ENCODE measurements around the gene SSBP2.

Gene SSBP2

GRCh38 chr5:81751009-81751835 lies at the start of gene SSBP2:
SSBP2 (minus strand) TSS chr5:81751097; CDS start chr5:81751042, 55 bp downstream.
- peak; percentile 99 for DNase-seq

GRCh38 chr5:81795666-81796065 lies 44.8 kb upstream of the SSBP2 start:
- DNase-seq = no peak

GRCh38 chr5:81794226-81794625 lies 43.3 kb upstream of the SSBP2 start:
- no peak for DNase-seq

- DNase-seq = no peak
Measured at GRCh38 chr5:81790336-81790735, 39.4 kb upstream of the SSBP2 start.

- no peak for DNase-seq
Measured at GRCh38 chr5:81789033-81789432, 38.1 kb upstream of the SSBP2 start.

- no peak for DNase-seq
Measured at GRCh38 chr5:81788329-81788728, 37.4 kb upstream of the SSBP2 start.

- DNase-seq = no peak
Measured at GRCh38 chr5:81787474-81788242, 36.8 kb upstream of the SSBP2 start.

GRCh38 chr5:81786991-81787390 lies 36.1 kb upstream of the SSBP2 start:
- DNase-seq = no peak

GRCh38 chr5:81786496-81786895 lies 35.6 kb upstream of the SSBP2 start:
- no peak for DNase-seq

GRCh38 chr5:81785322-81785721 lies 34.4 kb upstream of the SSBP2 start:
- no peak for DNase-seq

- DNase-seq = no peak
Measured at GRCh38 chr5:81783401-81783800, 32.5 kb upstream of the SSBP2 start.

- no peak for DNase-seq
Measured at GRCh38 chr5:81782811-81783210, 31.9 kb upstream of the SSBP2 start.

- DNase-seq = no peak
Measured at GRCh38 chr5:81779916-81780266, 29.0 kb upstream of the SSBP2 start.

GRCh38 chr5:81779125-81779915 lies 28.4 kb upstream of the SSBP2 start:
- peak; percentile 51 for DNase-seq

- DNase-seq = no peak
Measured at GRCh38 chr5:81778642-81779041, 27.7 kb upstream of the SSBP2 start.

GRCh38 chr5:81776258-81776657 lies 25.4 kb upstream of the SSBP2 start:
- no peak for DNase-seq

- DNase-seq = no peak
Measured at GRCh38 chr5:81774374-81774773, 23.5 kb upstream of the SSBP2 start.

- no peak for DNase-seq
Measured at GRCh38 chr5:81773574-81773973, 22.7 kb upstream of the SSBP2 start.

- DNase-seq = no peak
Measured at GRCh38 chr5:81773161-81773560, 22.3 kb upstream of the SSBP2 start.

GRCh38 chr5:81772488-81772887 lies 21.6 kb upstream of the SSBP2 start:
- no peak for DNase-seq

- DNase-seq = no peak
Measured at GRCh38 chr5:81768935-81769452, 18.1 kb upstream of the SSBP2 start.

- DNase-seq = no peak
Measured at GRCh38 chr5:81767938-81768337, 17.0 kb upstream of the SSBP2 start.

- DNase-seq = no peak
Measured at GRCh38 chr5:81767097-81767496, 16.2 kb upstream of the SSBP2 start.

Measured in CD4-positive, alpha-beta T cell treated with Interleukin-17A for 1 hour (primary cell).